Activated CD8-positive, alpha-beta memory T cell treated with anti-CD3 and anti-CD28 coated beads for 24 hours (primary cell): ENCODE results near the gene PXDC1.

Experiments
- DNase-seq: peaks from one replicate; pipeline ENCODE4 v3.0.0-alpha.2; 2020

Gene PXDC1

DNA sequence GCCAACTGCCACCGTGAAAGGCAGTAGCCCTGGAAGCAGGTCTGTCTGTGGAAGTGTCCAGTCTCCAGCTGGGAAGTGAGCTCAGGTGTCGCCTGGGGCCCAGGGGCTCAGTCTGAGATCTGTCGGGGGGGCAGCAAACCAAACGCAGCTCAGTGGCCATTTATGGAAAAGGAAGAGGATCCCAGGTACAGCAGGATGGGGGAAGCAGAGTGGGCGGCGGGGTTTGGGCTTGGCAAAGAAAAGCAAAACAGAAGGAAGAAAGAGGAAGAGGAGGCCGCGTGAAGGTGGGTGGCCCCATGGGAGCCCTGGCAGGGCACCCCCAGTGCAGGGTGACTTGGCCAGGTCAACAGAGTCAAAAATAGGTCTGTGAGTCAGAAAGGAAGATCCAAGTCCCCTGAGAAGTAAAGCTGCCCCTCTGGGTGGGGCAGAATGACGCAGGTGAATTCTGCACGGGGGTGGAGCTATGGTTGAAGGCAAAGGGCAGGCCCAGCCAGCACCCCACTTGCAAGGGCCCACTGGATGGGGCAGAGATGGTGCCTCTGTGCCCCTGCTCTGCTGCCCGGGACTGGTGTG, 5.3 kb downstream of the PXDC1 start:
- DNase-seq = no peak

DNA sequence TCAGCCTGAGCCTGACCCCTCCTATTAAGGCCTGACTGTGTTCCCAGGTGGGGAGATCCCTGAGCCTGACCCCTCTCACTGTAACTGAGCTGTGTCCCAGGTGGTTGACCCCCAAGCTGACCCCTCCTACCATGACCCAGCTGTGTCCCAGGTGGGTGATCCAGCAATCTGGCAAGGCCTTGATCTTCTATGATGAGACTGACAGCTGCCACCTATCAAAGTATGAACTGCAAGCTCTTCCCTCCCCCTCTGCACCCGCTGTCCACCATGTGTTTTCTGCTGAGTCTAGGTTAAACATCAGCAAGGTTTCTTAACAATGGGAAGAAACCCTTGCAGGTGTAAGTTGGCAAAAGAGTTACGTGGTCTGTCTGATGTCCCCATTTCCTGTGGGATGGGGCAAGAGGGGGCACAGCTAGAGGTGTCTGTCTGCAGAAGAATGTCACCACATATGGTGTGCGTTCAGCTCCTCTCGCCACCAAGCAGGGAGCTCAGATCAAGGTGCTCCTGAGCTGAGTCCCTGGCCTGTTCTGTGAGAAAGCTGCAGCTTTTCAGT, 5.9 kb downstream of the PXDC1 start:
- DNase-seq = no peak

DNA sequence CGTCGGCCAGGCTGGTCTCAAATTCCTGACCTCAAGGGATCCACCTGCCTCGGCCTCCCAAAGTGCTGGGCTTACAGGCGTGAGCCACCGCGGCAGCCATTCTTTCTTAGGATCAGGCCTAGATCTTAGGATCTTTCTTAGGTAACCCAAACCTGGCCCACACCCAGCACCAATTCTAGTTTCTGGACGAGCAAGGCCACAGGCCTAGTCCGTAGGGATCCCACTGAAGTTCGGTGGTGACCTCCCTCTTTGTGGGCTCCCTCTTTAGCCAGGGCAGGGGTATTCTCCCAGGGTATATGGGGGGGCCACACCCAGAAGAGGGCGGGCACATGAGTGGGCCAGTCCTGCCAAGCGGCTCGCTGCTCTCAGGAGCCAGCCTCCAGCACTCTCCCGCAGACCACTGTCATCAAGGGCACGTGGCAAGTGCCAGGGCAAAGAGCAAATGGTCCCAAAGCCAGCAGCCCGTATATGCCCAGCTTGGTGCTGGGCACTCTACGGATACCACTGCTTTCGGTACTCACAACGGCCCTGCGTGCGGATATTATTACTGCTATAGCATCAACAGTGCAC, 6.5 kb downstream of the PXDC1 start:
- DNase-seq = no peak

DNA sequence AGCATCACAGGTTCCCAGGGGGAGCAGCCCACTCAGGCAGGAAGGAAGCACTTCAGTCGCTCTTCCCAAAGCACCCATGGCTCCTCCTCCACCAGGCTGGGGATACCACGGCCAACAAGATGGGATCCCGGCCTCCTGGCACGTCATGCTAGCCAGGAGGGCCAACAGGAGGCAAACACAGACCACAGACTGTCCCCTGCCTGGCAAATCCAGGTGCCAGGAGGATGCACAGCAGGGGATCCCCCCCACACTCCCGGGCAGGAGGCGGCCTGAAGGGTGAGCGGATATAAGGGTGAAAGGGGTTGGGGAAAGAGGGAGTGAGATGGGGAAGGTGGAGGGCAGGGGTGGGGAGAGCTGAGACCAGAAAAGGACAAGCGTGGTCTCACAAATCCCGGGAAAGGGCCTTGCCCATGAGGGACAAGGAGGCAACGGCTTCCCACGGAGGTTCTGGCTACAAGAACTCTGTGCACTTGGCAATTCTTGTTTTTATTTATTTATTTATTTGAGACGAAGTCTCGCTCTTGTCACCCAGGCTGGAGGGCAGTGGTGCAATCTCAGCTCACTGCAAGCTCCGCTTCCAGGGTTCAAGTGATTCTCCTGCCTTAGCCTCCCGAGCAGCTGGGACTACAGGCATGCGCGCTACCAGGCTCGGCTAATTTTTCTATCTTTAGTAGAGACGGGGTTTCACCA, 7.2 kb downstream of the PXDC1 start:
- DNase-seq = no peak

DNA sequence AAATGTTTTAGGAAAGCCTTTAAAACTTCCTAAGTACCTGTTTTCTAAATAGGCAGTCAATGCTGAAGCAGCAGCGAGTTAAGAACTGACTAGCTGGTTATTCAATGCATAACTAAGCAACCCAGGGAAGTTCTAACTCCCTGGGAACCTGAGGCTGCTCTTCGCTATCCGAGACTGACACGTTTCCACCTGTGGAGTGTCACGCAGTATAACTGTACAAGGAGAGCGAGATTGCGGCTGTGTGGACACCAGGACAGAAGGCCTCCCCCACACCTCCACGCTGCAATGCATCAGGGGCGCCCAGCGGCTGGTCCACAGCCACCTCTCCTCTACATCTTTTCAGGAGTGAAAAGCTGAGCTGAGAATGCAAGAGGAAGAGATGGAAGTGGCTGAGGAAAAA, 8.0 kb downstream of the PXDC1 start:
- no peak for DNase-seq

DNA sequence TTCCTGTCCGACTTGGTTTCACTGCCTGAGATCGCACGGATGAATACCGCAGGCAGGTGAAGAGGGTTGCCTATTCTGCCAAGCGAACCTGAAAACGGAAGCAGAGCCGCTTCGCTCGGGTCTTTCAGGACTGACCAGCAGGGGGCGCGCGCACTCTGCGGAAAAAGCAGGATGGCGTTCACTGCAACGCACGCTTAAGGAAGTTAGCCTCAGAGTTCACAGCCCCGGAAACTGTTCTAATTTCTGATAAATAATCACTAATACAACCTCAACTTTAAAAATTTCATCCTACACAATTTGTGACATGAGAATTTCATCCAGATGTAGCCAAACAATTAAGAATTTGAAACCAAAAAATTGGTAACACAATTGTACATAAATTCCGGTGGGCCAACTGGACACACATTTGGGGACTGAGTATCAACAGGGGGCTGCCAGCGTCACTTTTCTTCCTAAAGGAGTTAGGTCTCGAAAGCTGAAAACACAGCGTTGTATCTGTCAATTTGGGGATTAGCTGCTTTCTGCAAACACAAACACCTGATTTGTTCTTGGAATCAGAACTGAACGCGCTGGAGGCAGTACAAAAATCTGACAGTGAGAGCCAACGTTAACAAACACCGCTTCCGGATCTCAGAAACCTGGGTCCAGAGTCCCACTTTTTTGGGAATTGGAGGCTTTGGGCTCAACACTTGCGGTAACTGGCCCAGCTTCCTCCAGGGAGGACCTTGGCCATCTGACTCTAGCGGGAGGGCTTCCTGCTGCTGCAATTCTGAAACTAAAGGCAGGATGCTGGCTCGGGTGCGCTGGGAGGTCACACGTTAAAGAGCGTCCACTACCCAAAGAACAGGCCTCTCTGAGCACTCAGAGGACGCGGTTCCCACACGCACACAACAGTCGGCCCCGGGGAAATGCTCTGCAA, 8.8 kb downstream of the PXDC1 start:
- DNase-seq = peak; percentile 98

DNA sequence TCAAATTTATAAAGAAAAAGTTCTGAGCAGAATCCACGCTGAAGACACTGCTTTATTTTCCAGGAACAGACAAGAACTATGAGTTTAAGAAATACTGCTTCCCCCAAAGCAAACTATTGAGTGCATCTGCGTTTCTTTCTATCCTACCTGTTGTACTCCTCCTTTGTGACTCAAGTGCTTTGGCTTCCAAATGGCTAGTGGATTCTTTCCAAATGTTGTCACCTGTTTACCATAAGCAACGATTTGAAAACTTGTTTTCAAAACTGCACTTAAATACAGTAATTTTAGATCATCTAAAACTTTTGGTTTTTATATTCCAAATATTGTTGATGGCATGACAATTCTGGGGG, 9.5 kb downstream of the PXDC1 start:
- no peak for DNase-seq

DNA sequence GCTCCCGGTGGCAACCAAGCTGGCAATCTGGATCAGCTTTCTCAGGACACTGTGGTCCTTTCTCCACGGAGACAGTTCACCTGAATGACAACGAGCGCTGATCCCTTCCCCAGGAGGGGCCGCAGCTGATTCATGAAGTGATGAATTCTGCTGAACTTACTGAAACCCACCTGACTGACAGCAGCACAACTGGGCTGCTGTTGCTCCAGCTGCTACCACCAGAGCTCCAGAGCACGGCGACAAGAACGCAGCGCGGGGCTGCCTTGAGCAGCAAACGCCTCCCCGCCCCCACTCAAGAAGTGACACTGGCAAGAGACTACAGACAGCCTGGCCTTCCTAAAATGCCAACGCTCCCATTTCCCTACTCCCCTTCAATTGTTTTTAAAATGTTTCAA, 10.0 kb downstream of the PXDC1 start:
- DNase-seq = no peak

DNA sequence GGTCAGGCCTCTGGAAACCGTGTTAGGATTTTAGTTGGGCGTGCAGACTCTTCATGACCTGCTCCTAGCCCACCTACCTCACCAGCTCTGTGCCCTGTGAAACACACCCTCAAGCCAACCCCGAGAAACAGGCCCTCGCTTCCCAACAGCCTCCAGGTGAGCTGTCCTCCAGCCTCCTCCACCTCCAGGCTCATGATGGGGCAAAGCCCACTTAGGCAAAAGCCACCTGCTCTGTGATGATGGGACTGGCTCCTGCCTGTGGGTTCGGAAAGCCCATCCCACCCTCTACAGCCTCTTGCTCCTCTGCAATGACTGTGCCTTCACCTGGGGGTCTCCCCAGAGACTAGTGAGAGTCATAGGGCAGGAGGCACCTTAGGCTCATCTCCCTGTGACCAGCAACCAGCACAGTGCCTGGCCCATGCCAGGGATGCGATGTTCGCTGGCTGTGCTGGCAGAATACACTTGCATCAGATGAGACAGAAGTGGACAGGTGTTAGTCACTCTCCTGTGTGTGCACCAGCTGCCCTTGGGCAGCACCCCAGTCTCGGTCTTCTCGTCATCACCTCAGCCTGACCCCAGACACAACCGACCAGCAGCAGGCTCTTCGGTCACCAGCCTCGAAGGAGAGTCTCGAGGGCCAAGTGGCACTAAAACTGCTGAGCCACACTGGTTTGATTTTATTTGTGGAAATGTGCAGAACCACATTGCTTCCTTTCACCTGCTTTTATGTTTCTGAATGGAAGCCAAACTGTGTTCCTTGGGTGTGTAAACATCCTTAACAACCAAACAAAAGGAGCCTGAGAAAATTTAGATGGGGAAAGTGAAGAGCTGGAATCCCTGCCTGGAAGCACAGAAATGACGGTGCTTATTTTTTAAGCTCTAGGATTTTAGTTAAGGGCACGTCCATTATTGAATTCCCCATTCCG, 10.7 kb downstream of the PXDC1 start:
- no peak for DNase-seq

DNA sequence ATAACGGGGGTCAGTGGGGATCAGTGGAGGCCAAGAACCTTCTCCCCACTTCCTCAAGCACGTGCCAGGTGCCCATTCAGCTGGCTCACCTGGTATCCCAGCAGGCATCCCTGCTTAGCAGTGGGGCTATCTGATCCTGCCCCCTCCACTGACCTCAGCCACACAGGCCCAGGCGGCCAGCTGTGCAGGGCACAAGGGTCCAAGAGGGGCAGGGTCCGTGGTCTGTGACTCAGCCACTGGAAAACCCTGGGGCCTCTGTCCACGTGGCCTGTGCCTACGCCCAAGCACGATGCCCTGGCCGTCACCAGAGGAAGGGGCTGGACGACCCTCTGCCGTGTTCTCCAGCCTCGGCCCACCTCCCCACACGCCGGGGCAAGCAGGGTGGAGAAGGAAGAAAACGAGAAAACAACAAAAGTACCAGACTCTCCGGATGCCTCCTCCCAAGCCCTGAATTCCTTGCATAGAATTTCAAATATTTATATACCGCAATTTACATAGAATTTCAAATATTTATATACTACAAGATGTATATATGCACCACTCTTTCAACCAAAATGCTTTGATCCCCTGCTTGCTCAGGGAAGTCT, 12.1 kb downstream of the PXDC1 start:
- DNase-seq = no peak

DNA sequence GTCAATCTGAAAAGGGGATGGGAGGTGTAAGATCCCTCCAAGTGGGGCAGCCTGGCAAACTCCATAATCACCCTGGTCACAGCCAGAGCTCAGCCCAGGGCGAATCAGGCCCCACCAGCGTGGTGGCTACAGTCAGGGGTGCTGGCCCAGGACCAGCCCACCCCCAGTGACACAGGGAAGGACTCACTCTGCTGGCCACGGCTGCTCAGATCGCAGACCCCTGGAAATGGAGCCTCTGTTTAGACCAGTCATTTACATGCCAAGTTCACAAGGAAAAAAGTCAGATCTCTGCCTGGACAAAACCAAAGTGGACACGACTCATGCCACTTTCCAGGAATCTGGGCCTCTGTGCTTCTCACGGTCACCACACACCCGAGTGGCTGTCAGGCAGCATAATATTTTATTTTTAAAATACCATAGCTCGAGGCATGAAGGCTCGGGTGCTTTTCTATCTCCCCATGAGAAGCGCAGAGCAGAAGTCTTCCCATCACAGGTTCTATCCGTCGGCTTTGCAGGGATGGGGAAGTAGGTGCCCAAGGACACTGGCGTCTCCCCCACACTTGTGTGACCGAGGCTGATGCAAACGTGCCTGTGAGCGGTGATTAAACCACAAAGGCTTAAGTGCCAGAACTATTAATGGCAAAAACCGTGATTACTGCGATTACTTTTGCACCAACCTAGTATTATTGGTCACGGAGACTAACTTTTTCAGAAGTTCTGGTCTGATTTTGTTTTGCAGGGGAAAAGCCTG, 13.0 kb downstream of the PXDC1 start:
- no peak for DNase-seq

DNA sequence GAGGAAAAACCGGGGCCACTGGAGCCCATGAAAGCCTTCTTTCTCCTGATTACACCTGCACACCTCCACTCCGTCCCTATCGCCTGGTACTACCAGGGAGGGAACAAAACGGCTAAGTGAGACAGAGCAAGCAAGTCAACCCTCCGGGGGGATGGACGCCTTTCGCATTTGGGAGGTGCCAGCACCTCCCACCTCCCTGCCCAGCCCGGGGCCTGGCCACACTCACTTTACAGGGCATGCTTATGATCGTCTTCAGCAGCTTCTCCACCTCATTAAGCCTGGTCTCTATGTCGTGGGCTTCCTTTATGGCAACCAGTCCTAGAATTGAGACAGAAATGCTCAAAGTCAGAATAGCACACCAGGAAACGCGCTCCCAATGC, 13.7 kb downstream of the PXDC1 start:
- DNase-seq = no peak

DNA sequence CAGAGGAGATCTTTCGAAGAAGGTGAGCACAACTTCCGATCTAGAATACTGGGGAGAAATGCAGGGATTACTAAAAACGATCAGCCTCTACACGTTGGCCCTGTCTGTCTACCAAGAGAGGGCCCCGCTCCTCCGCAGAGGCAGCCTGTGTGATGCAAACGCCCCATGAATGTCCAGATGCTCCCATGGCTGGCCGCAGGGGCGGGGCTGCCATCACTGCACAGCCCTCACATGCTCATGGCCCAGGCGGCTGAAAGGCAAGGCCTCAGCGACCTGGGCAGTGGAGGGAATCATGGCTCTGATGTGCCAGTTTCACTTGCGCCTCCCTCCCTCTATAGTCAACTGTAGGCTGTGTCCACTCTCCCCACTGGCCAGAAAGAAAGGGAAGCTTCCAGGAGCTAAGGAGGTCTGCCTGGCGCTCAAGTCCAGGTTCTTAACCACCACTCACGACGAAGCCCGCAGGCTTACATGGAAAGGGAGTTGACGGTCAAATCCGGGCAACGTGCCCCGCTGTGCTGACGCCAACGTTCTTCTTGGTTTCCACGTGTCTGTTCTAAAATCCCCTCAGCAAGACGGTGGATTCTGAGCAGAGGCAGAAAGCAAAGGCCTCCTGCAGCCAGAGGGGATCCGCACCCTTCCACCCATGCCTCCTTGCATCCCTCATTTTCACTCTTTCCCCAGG, 14.2 kb downstream of the PXDC1 start:
- no peak for DNase-seq

DNA sequence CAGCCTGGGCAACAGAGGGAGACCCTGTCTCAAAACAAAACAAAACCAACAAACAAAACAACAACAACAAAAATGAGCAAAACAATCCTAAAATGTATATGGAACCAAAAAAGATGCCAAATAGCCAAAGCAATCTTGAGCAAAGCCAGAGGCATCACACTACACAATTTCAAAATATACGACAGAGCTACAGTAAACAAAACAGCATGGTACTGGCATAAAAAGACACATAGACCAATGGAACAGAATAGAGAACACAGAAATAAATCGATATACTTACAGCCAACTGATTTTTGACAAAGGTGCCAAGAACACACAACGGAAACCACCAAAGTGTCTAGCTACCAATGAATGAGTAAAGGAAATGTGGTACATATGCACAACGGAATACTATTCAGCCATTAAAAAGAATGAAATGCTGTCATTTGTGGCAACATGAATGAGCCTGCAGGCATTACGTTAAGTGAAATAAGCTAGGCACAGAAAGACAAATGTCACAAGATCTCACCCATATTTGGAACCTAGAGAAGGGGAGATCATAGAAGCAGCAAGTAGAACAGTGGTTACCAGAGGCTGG, 16.4 kb downstream of the PXDC1 start:
- no peak for DNase-seq

DNA sequence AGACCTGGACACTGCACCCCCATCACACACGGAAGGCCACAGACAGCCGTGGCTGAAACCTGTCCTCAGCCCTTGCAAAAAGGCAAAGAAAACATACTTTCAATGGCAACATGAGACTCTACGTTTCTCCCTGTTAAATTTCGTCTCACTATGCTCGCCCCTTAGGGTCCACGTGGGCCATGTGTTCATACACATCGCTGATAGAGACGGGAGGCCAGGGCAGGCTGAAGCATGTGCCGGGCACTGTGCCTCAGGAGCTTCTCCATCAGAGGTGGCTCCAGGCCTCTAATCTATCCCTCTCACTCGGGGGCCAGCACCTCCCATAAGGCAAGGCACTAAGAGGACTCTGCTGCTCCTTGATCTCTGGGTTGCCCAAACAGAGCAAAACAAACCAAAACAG, 17.5 kb downstream of the PXDC1 start:
- DNase-seq = no peak

DNA sequence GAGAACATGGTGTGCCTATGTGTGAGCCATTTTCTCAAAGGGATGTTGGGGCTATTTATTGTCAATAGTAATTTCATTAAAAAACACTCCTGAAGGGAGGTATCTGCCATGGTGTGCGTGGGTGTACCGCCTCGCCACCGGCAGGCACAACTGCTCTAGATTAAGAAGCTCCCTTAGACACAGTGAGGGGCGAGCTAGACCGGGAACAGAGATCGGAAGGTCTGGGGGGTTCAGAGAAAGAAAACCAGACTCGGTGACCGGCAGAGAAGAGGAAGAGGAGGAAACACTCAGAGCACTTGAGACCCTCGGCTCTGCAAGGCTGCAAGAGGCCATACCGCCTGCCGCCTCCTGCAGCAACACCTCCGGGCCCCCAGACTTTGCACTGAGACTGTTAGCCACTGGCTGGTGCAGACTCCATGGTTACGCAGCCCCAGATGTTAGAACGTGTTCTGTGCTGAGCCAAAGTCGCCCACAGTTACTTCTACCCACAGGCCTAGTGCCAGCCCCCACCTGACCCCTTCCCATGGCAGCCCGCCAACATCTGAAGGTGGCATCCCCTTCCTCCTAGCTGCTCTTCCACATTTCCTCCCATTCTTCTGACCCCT, 18.1 kb downstream of the PXDC1 start:
- no peak for DNase-seq

DNA sequence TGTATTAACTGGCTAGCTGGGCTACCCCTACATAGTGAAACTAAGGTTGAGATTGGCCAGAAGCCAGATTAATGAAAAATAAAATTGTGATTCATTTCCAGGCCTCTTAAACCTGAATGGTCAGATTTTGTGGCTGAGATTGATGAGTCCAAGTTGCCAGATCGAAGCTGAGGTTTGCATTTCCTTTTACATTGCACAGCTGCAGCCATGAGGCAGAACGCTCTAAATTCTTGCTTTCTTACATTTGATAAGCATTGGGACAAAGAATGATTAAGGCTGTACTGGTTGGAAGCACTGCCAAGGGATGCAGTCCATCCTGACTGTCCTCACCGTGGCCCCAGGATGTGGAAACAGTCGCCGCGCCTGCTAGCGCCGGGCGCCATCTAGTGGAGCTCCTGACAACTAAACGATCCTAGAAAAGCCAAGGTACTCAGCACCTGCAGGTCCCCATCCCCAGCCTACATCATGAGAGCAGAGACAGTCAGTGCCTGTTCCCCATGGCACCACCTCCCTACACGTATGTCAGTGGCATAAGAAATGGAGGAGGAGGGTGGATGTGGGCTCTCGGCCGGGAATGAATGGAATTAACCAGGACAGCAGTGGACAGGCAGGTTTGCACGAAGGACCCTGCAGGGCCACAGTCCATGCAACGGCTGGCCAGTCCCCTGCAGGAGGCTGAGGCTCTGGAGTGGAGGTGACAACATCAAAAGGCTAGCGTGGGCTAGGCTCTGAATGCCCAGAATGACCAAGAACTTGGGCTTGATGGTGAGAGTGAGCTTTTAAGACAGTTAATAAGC, 19.0 kb downstream of the PXDC1 start:
- DNase-seq = peak; percentile 85

DNA sequence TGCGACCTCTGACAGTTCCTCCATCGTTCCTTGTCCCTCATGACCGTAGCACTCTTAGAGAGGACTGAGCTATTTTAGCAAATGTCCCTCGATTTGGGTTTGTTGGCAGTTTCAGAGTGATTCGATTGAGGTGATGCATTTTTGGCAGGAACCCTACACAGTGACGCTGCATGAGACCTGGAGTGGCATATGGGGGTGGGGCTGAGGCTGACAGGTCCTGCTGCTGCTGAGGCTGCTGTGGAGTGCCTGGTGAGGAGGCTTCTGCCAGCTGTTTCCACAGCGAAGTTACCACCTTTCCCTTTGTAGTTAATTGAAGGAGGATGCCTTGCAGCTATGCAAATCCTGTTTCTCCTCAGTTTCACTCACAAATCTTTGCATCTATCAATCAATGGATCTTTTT, 19.8 kb downstream of the PXDC1 start:
- DNase-seq = no peak
